GM18517 (cell line): ENCODE data around the gene LUZP4.
A peak's percentile ranks its signal among the peaks of the same experiment; 100 is the strongest.
"Not testable (repeated sequence)": the region's sequence is repeated elsewhere in the genome, so short reads cannot be mapped to it uniquely, and the experiment has no call there.

Source experiments
- ATAC-seq: cut with Tn5 transposase; IDR thresholded peaks from one replicate; pipeline ENCODE4 v1.9.1; 2021; ENCODE audit warnings: mild to moderate bottlenecking, moderate library complexity; ENCODE audit not compliant: unreplicated experiment

Gene LUZP4, protein sequence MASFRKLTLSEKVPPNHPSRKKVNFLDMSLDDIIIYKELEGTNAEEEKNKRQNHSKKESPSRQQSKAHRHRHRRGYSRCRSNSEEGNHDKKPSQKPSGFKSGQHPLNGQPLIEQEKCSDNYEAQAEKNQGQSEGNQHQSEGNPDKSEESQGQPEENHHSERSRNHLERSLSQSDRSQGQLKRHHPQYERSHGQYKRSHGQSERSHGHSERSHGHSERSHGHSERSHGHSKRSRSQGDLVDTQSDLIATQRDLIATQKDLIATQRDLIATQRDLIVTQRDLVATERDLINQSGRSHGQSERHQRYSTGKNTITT

DNA sequence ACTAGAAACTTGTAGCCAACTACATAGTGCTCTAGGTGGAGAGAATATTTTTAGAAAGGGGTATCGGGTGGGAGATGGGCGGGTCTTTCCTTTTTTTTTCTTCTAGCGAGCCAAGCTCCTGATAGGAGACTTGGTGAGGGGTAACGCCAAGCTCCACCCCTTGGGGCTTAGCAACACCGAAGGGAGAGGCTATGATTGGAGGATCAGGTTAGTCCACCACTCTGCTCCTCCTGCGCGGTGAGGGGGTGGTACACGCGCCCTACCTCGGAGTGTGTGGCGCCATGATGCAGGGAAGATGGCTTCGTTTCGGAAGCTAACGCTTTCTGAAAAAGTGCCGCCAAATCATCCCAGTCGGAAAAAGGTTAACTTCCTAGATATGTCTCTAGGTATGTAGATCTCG, at the start of gene LUZP4:
Gene LUZP4, plus strand, starts transcription at position 251 of the 400 bp plus-strand sequence. Its CDS starts 45 bp downstream, at position 296.
- no peak for ATAC-seq

DNA sequence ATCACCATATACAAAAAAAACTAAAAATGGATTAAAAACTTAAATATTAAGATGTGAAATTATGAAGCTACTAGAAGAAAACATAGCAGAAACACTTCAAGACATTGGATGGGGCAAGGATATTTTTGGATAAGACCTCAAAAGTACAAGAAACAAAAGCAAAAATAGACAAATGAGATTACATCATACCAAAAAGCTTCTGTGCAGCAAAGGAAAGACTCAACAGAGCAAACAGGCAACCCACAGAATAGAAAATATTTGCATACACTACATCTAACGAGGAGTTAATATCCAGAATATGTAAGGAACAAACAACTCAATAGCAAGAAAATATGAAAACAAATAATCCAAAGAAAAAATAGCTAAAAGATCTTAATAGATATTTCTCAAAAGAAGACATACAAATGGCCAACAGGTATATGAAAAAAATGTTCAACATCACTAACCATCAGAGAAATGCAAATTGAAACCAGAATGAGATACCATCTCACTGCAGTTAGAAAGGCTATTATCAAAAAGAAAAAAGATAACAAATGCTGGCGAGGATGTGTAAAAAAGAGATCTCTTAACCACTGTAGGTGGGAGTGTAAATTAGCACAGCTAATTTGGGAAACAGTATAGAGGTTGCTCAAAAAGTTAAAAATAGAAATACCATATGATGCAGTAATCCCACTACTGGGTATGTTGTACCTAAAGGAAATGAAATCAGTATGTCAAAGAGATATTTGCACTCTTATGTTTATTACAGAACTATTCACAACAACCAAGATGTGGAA, 37.9 kb upstream of the LUZP4 start:
- no peak for ATAC-seq

GRCh38 chrX:115255003-115255402, 34.5 kb upstream of the LUZP4 start:
- no peak for ATAC-seq

GRCh38 chrX:115257711-115258110, 31.8 kb upstream of the LUZP4 start:
- no peak for ATAC-seq

DNA sequence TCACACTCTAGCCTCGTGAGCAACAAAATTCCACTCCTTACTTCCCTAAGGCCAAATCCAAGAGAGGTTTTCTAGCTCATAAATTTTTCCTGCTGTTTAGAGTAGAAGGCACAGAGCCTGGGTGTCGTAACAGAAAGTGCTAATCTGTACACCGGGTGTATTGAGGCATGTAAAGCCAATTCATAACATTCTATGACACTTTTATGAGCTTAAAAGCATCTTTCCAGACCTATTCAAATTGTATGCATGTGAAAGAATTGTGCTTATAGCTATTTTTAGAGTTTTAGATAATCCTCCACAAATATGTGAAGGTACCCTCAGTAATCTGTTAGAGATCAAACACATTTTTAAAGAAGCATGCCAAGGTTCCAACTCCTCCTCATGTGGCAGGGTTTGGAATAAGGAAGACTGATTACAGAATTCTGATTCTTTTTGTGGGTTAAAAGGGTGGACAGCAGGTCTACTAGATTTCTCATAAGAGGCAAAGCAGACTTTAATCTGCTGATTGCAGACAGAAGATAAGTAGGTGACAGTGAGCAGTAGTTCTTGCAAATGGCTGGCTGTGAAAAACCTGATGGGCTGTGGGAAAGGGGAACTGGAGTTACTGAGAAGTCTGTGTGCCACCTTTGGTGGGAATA, 30.2 kb upstream of the LUZP4 start:
- ATAC-seq = no peak

DNA sequence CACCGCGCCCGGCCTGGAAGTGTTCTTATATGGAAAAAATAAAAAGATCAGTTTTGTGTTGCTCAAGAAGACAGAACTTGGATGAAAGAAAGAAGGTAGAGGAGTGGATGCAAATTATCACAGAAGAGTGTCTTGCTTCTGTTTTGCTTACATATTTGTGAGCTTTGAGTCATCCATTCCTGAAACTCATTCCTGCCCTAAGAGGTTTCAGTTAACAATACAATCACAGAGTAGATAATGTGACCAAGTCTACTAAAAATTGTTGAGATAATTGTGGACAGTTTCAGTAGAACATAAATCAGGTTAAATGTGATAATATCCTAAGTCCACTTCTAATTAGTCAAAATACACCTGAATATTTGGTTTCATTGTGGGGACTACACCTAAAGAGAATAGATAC, 29.2 kb upstream of the LUZP4 start:
- no peak for ATAC-seq

DNA sequence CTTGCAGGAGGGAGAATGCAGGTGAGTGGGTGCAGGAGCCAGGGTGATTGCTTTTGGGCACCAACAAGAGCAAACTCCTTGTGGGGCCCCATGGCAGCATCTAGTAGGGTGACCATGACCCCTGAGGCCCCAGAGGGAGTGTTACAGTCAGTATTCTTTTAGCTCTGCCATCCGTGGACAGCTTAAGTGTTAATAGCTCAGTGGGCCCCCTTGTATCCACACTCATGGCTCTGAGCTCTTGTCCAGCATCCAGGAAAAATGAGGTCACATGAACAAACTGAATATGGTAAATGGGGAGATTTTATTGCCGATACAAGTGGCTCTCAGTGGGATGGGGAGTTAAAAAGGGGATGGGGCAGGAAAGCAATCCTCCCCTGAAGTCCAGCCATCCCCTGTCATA, 28.4 kb upstream of the LUZP4 start:
- ATAC-seq = no peak

DNA sequence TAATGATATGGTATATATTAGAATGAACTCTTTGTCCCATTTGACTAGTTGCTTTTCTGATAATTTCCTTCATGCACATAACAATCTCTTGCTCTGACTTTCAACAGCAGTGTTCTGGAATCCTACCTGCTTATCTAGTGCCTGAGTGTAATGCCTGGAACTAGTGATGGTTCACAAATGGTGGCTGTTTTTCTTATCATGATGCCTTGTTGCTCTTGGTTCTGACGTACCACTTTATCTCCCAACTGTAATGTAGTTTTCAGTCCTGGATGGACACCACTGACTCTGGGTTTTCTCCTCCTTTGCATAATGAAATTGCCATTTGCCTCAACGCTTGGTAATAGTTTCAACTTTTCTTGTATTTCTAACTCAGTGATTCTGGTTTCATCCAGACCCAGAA, 25.5 kb upstream of the LUZP4 start:
- no peak for ATAC-seq

DNA sequence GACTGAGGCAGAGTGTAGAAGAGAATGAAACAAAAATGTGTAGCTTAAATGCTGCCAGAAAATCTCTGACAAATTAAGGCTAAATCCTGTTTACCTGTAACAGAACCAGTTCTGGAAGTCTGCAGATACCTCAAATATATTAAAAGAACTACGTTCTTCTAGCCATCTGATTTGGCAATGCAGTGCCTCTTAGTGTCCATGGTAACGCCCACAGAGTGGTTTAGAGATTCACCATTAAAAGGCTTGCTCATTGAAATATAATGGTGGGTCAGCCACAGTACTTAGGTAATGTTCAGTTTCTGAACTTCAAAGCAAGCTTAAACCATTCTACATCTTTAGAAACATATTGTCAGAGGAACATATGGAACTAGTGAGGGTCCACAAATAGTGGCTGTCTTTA, 23.2 kb upstream of the LUZP4 start:
- ATAC-seq = no peak

GRCh38 chrX:115268421-115268820, 21.1 kb upstream of the LUZP4 start:
- ATAC-seq = no peak

DNA sequence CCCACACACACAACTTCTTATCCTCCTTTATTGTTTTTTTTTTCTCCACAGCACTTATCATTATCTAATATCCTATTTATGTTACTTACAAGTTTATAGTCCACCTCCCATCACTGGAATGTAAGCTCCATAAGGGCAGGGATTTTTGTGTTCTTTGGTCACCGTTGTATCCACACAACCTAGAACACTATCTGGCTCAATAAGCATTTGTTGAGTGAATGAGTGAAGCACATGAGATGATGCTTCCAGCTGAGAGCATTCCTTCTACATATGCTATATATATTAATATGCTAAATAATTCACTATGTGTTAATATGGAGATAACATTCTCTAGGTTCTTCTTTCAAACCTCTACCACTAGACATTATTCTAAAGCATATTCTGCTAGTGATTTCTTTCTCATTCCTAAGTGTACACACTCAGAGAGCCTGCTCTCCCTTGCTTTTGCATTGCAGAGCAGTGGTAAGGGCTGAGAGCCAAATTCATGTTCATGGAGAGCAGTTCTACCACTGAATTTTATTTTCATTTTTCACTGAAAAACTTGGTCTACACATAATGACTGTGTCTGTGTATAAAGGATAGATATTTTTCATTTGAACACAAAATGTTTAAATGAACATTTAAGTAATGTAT, 20.3 kb upstream of the LUZP4 start:
- no peak for ATAC-seq

DNA sequence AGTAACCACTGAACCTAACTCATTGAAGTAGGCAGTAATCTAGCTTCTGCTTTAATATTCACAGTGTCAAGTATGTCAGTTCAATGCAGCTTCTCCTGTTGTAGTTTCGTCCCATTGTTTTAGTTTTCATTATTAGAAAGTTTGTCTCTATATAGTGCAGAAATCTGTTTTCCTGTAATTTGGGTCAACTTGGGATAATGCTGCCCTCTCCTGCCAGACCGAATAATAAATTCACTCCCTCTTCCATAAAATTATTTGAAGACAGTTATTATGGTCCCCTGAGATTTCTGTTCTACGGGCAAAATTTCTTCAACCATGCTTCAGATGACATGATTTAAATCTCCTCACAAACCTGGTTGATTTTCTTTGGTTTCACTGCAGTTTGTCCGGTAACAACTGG, 4.6 kb upstream of the LUZP4 start:
- ATAC-seq = no peak

DNA sequence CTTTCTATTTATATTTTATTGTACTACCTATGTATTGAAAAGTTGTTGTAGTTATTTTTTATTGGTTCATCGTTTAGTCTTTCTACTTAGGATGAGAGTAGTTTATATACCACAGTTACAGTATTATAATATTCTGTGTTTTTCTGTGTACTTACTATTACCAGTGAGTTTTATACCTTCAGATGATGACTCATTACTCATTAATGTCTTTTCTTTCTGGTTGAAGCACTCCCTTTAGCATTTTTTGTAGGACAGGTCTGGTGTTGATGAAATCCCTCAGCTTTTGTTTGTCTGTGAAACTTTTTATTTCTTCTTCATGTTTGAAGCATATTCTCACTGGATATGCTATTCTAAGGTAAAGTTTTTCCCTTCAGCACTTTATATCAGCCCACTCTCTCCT, 7.7 kb downstream of the LUZP4 start:
- no peak for ATAC-seq

DNA sequence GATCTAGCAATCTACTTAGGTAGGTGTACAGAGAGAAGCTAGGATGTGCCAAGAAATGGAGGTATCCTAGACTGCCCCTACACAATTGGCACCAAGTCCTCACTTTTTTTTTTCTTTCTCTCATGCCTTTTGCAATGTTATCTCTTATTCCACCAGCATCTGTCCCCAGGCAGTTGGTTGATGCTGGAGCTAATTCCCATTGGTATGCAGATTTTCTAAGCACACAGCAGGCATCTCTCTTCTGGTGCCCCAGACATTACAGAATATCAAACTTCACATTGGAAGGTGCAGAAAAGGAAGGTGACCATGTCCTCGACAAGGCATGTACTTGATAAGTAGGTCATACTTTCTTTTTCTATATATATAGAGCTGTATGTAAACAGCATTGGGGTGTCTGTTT, 21.6 kb downstream of the LUZP4 start:
- ATAC-seq = no peak

- no peak for ATAC-seq
Measured at GRCh38 chrX:115311601-115312001, 22.1 kb downstream of the LUZP4 start.

GRCh38 chrX:115318139-115318538, 28.6 kb downstream of the LUZP4 start:
- no peak for ATAC-seq

GRCh38 chrX:115322375-115322774, 32.9 kb downstream of the LUZP4 start:
- ATAC-seq = no peak

- ATAC-seq = no peak
Measured at GRCh38 chrX:115324194-115324593, 34.7 kb downstream of the LUZP4 start.

GRCh38 chrX:115329282-115329681, 39.8 kb downstream of the LUZP4 start:
- not testable (repeated sequence) for ATAC-seq

GRCh38 chrX:115330498-115331168, 41.1 kb downstream of the LUZP4 start:
- ATAC-seq = peak; percentile 49

DNA sequence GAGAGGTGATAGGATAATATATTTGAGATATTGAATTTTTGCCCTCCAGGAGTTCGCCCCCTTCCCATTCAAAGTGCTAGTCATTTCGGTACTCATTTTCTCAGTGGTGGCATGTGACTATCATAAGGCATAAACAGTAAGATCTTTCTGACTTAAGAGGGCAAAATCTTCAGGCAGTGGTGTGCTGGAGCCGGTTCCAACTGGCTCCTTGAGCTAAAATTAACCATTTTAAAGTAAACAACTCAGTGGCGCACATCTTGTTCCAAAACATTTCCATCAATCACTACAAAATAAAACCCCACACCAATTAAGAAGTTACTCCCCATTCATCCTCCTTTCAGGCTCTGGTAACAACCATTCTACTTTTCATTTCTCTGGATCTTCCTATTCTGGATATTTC, 43.3 kb downstream of the LUZP4 start:
- no peak for ATAC-seq
